H9 (cell line): ENCODE data around the gene INPP5E. TPM values are rescaled to one million over a fixed set of nuclear protein-coding genes. Genes with fewer than 3 reads are reported as not detected.

ENCODE experiments used
- DNase-seq: peaks from one replicate; pipeline ENCODE4 v3.0.0-alpha.2; 2017
- H2AFZ ChIP-seq: one replicate; pipeline ENCODE4 v1.6.1; 2013; ENCODE audit warnings: mild to moderate bottlenecking, low read length, control low read depth, moderate library complexity
- H2AK5ac ChIP-seq: 2 replicates; pipeline ENCODE4 v1.6.1; 2013; ENCODE audit warnings: low read length, control low read depth, mixed read lengths; ENCODE audit not compliant: insufficient read length
- H2BK120ac ChIP-seq: one replicate; pipeline ENCODE4 v1.6.1; 2013; ENCODE audit warnings: low read depth, mild to moderate bottlenecking, low read length, control low read depth, inconsistent platforms; ENCODE audit not compliant: poor library complexity, severe bottlenecking
- H2BK12ac ChIP-seq: 2 replicates; pipeline ENCODE4 v1.6.1; 2013; ENCODE audit warnings: low read length, control low read depth, mixed read lengths, low read depth; ENCODE audit not compliant: insufficient read length
- H2BK15ac ChIP-seq: 2 replicates; pipeline ENCODE4 v1.6.1; 2013; ENCODE audit warnings: low read depth, low read length, control low read depth
- H2BK20ac ChIP-seq: one replicate; pipeline ENCODE4 v1.6.1; 2013; ENCODE audit warnings: low read depth, mild to moderate bottlenecking, low read length, control low read depth, inconsistent platforms; ENCODE audit not compliant: poor library complexity, severe bottlenecking
- H2BK5ac ChIP-seq: 2 replicates; pipeline ENCODE4 v1.6.1; 2013; ENCODE audit warnings: low read length, control low read depth, mixed read lengths; ENCODE audit not compliant: insufficient read length
- H3K14ac ChIP-seq: 2 replicates; pipeline ENCODE4 v1.6.1; 2013; ENCODE audit warnings: low read length, control low read depth; ENCODE audit not compliant: insufficient read depth
- H3K18ac ChIP-seq: 2 replicates; pipeline ENCODE4 v1.6.1; 2013; ENCODE audit warnings: low read depth, mild to moderate bottlenecking, mixed read lengths, low read length, control low read depth; ENCODE audit not compliant: insufficient read length
- H3K23ac ChIP-seq: 2 replicates; pipeline ENCODE4 v1.6.1; 2013; ENCODE audit warnings: low read length, control low read depth, mixed read lengths, low read depth; ENCODE audit not compliant: insufficient read length
- H3K23me2 ChIP-seq: 2 replicates; pipeline ENCODE4 v1.6.1; 2013; ENCODE audit warnings: low read depth, mild to moderate bottlenecking, mixed read lengths, low read length, control low read depth; ENCODE audit not compliant: insufficient read length, poor library complexity, severe bottlenecking
- H3K27ac ChIP-seq: 2 replicates; pipeline ENCODE4 v1.5.1; 2013; ENCODE audit warnings: low read length, control low read depth, mixed read lengths, low read depth; ENCODE audit not compliant: insufficient read length
- H3K27me3 ChIP-seq: 2 replicates; pipeline ENCODE4 v1.6.1; 2013; ENCODE audit warnings: low read length, control low read depth, inconsistent platforms; ENCODE audit not compliant: insufficient read depth
- H3K4ac ChIP-seq: 2 replicates; pipeline ENCODE4 v1.6.1; 2013; ENCODE audit warnings: low read depth, mild to moderate bottlenecking, control low read depth, inconsistent platforms, low read length, moderate library complexity
- H3K4me1 ChIP-seq: 2 replicates; pipeline ENCODE4 v1.6.1; 2013; ENCODE audit warnings: low read length, control low read depth, inconsistent platforms; ENCODE audit not compliant: insufficient read depth
- H3K4me2 ChIP-seq: 2 replicates; pipeline ENCODE4 v1.6.1; 2013; ENCODE audit warnings: low read length, control low read depth, mixed read lengths; ENCODE audit not compliant: insufficient read length, insufficient read depth
- H3K56ac ChIP-seq: 2 replicates; pipeline ENCODE4 v1.6.1; 2013; ENCODE audit warnings: low read depth, mild to moderate bottlenecking, mixed read lengths, low read length, control low read depth; ENCODE audit not compliant: insufficient read length
- H3K79me1 ChIP-seq: 2 replicates; pipeline ENCODE4 v1.6.1; 2013; ENCODE audit warnings: low read depth, mild to moderate bottlenecking, moderate library complexity, low read length, control low read depth, inconsistent platforms; ENCODE audit not compliant: insufficient read depth, poor library complexity, severe bottlenecking
- H3K79me2 ChIP-seq: 2 replicates; pipeline ENCODE4 v1.6.1; 2013; ENCODE audit warnings: low read length, control low read depth, inconsistent platforms; ENCODE audit not compliant: insufficient read depth
- H3K9ac ChIP-seq: 2 replicates; pipeline ENCODE4 v1.6.1; 2013; ENCODE audit warnings: low read length, control low read depth, mixed read lengths; ENCODE audit not compliant: insufficient read length; ENCODE audit errors: extremely low read depth
- H3K9me3 ChIP-seq: one replicate; pipeline ENCODE4 v1.6.1; 2013; ENCODE audit warnings: low read depth, low read length, inconsistent platforms; ENCODE audit not compliant: control insufficient read depth
- H3T11ph ChIP-seq: one replicate; pipeline ENCODE4 v1.6.1; 2013; ENCODE audit warnings: mild to moderate bottlenecking, low read length, control low read depth, inconsistent platforms
- H4K20me1 ChIP-seq: one replicate; pipeline ENCODE4 v1.6.1; 2013; ENCODE audit not compliant: control insufficient read depth, insufficient read length, insufficient read depth
- H4K5ac ChIP-seq: 2 replicates; pipeline ENCODE4 v1.6.1; 2013; ENCODE audit warnings: low read depth, mild to moderate bottlenecking, mixed read lengths, low read length, control low read depth; ENCODE audit not compliant: insufficient read length
- H4K8ac ChIP-seq: replicated peaks from 2 replicates; pipeline ENCODE4 v1.6.1; 2013; ENCODE audit warnings: low read length, control low read depth, mixed read lengths, low read depth; ENCODE audit not compliant: insufficient read length
- H4K91ac ChIP-seq: 2 replicates; pipeline ENCODE4 v1.6.1; 2013; ENCODE audit warnings: low read depth, mild to moderate bottlenecking, moderate library complexity, mixed read lengths, low read length, control low read depth; ENCODE audit not compliant: insufficient read length
- H3K27ac Mint-ChIP-seq, 3 experiments: 2 replicates in 2 of 3; 3 replicates in 1 of 3; pipeline ENCODE4 v1.8.0; 2020 to 2021; ENCODE audit warnings: mixed read lengths in 3 of 3, mild to moderate bottlenecking in 1 of 3, moderate library complexity in 1 of 3
- H3K27me3 Mint-ChIP-seq: 2 replicates; pipeline ENCODE4 v1.8.0; 2021; ENCODE audit warnings: low read depth, mild to moderate bottlenecking, moderate library complexity, mixed read lengths
- H3K36me3 Mint-ChIP-seq, 3 experiments: 2 replicates in 2 of 3; 3 replicates in 1 of 3; pipeline ENCODE4 v1.8.0; 2020 to 2021; ENCODE audit warnings: low read depth in 3 of 3, mixed read lengths in 3 of 3; ENCODE audit not compliant: insufficient read depth in 1 of 3
- H3K4me1 Mint-ChIP-seq, 2 experiments: 2 replicates each; pipeline ENCODE4 v1.8.0; 2020; ENCODE audit warnings: mixed read lengths in 2 of 2
- H3K4me3 Mint-ChIP-seq, 2 experiments: 2 replicates in 1 of 2; 3 replicates in 1 of 2; pipeline ENCODE4 v1.8.0; 2020 to 2021; ENCODE audit warnings: mild to moderate bottlenecking in 2 of 2, mixed read lengths in 2 of 2, moderate library complexity in 1 of 2
- H3K9me3 Mint-ChIP-seq, 2 experiments: 2 replicates in 1 of 2; 3 replicates in 1 of 2; pipeline ENCODE4 v1.8.0; 2020; ENCODE audit warnings: mild to moderate bottlenecking in 2 of 2, mixed read lengths in 2 of 2, moderate library complexity in 1 of 2
- WGBS: extraction: QIAGEN DNeasy Blood & Tissue Kit; methylation state at CpG from one replicate; pipeline ENCODE4 v1.1.7; 2013; ENCODE audit warnings: missing lambda C conversion rate, low lambda C conversion rate, mixed read lengths; ENCODE audit not compliant: insufficient read length; ENCODE audit errors: extremely low coverage; 5-methylcytosine and 5-hydroxymethylcytosine counted together
- total RNA-seq: library from RNA; stranded (reverse); gene quantifications from 2 replicates; pipeline ENCODE4 v1.2.1, GENCODE V29; 2021
- TF ChIP-seq, protein P1 (sequence below): fragments of 200-600 bp; sonication (generic); conservative IDR thresholded peaks from 3 replicates; pipeline ENCODE4 v1.8.0; 2021; ENCODE audit warnings: antibody characterized with exemption, mild to moderate bottlenecking

The INPP5E gene
- total RNA-seq, 1 experiment from 2014 or later, result 21.0 TPM

GRCh38 chr9:136379003-136379287 is 60.7 kb downstream of the INPP5E start:
- Histone ChIP-seq H4K20me1 (no peaks in the 10 kb centered on the region), H2BK5ac (no peak overlapping the region), H4K91ac (no peak overlapping the region), H2AK5ac (no peak overlapping the region), H2AFZ (no peak overlapping the region), H3K4ac (no peak overlapping the region), H4K8ac (no peak overlapping the region), H3K23ac (no peak overlapping the region), H3K56ac (no peak overlapping the region), H3K79me1 (no peaks in the 10 kb centered on the region), H2BK120ac (no peak overlapping the region), H3K4me1 (no peaks in the 10 kb centered on the region), H3K14ac (no peak overlapping the region), H3K79me2 (no peaks in the 10 kb centered on the region), H3K9ac (no peak overlapping the region), H3K27ac (no peak overlapping the region), H4K5ac (no peak overlapping the region), H3K23me2 (no peaks in the 10 kb centered on the region), H2BK12ac (no peak overlapping the region), H3T11ph (no peak overlapping the region), H3K18ac (no peak overlapping the region), H3K27me3 (no peaks in the 10 kb centered on the region), H3K4me2 (no peak overlapping the region), H3K9me3 (no peaks in the 10 kb centered on the region), H2BK20ac (no peak overlapping the region), H2BK15ac (no peak overlapping the region)
- H3K27me3 Mint-ChIP-seq, result no peaks in the 10 kb centered on the region
- no CpG with 5 or more reads among the region's 18 CpGs for WGBS
- DNase-seq, result no peak
- H3K4me3 Mint-ChIP-seq, result no peak overlapping the region
- H3K4me1 Mint-ChIP-seq, result no peaks in the 10 kb centered on the region
- peak overlapping the region in 1 of 3 experiments; percentile 48; a peak in 1 of 7 replicates for H3K27ac Mint-ChIP-seq
- TF ChIP-seq, protein P1, sequence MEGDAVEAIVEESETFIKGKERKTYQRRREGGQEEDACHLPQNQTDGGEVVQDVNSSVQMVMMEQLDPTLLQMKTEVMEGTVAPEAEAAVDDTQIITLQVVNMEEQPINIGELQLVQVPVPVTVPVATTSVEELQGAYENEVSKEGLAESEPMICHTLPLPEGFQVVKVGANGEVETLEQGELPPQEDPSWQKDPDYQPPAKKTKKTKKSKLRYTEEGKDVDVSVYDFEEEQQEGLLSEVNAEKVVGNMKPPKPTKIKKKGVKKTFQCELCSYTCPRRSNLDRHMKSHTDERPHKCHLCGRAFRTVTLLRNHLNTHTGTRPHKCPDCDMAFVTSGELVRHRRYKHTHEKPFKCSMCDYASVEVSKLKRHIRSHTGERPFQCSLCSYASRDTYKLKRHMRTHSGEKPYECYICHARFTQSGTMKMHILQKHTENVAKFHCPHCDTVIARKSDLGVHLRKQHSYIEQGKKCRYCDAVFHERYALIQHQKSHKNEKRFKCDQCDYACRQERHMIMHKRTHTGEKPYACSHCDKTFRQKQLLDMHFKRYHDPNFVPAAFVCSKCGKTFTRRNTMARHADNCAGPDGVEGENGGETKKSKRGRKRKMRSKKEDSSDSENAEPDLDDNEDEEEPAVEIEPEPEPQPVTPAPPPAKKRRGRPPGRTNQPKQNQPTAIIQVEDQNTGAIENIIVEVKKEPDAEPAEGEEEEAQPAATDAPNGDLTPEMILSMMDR, result no peak
- H3K9me3 Mint-ChIP-seq, result no peaks in the 10 kb centered on the region
- H3K36me3 Mint-ChIP-seq, result peaks cover 4 to 41% (median 23%) of the 10 kb centered on the region in 3 experiments; a peak in 6 of 7 replicates

Other genes starting within 250 kb of the INPP5E start
- not detected in 2 replicates for gene LHX3, start 234.7 kb downstream of the INPP5E start, total RNA-seq
- gene QSOX2, start 194.0 kb downstream of the INPP5E start, total RNA-seq, result 25.0 and 25.8 TPM in 2 replicates
- gene CCDC187, start 135.8 kb downstream of the INPP5E start, total RNA-seq, result 0.07 and 0.09 TPM in 2 replicates
- gene GPSM1, start 112.3 kb downstream of the INPP5E start, total RNA-seq, result 22.1 and 24.7 TPM in 2 replicates
- 22.3 and 24.8 TPM in 2 replicates for gene DNLZ, start 76.1 kb downstream of the INPP5E start, total RNA-seq
- 5.5 and 5.6 TPM in 2 replicates for gene CARD9, start 66.2 kb downstream of the INPP5E start, total RNA-seq
- 29.7 TPM in 2 replicates for gene SNAPC4, start 39.7 kb downstream of the INPP5E start, total RNA-seq
- 105 and 108 TPM in 2 replicates for gene ENTR1, start 29.2 kb downstream of the INPP5E start, total RNA-seq
- 94.5 and 103 TPM in 2 replicates for gene PMPCA, start 29.2 kb downstream of the INPP5E start, total RNA-seq
- gene SEC16A, start 43.2 kb upstream of the INPP5E start, total RNA-seq, result 52.1 and 56.4 TPM in 2 replicates
- 63.7 and 71.6 TPM in 2 replicates for gene NOTCH1, start 106.2 kb upstream of the INPP5E start, total RNA-seq
- gene EGFL7, start 223.1 kb upstream of the INPP5E start, total RNA-seq, result 37.7 and 38.0 TPM in 2 replicates
- 28.3 and 29.7 TPM in 2 replicates for gene AGPAT2, start 247.6 kb upstream of the INPP5E start, total RNA-seq